ENCODE data around the gene MEFV. TPM values are rescaled to one million over a fixed set of nuclear protein-coding genes. Genes with fewer than 3 reads are reported as not detected.
A peak's percentile ranks its signal among the peaks of the same experiment; 100 is the strongest.

MEFV gene
- total and polyA plus RNA-seq, 2 of the 13 experiments (the other 11 are each of a cell fraction or from before 2014, with no cell fraction given), result 0.22 TPM; not detected in 1

DNA sequence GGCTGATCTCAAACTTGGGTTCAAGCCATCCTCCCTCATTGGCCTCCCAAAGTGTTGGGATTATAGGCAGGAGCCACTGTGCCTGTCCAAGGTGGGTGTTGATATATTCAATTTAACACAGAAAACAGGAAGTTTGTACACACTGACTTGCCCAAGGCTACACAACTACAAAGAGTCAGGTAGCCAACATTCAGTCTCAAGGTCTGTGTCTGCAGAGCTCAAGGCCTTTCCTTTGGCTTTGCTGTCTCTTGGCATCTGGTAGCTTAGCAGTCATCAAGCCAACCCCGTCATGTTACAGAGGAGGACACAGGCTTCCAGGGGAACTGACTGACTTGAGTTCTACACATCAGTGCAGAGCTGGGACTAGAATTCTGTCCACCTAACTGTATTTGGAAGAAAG is 11.9 kb upstream of the MEFV start (continued):
- TF ChIP-seq FOXA3 (CRISPR knock-in tag; IDR thresholded peaks at IDR 0.05), result 0 out of 2 replicates have a peak, but pooled peaks have one; percentile 8
- TF ChIP-seq SALL1 (CRISPR knock-in tag; IDR thresholded peaks at IDR 0.05), result peak; percentile 52; the same call in 1 of the 2 replicates
- TF ChIP-seq ZBED4 (CRISPR knock-in tag; IDR thresholded peaks at IDR 0.05; ENCODE audit: borderline replicate concordance), result no peak
- TF ChIP-seq CCAR2 (optimal IDR thresholded peaks at IDR 0.05; ENCODE audit: low read depth, low read length), result no peak
- no peak for TF ChIP-seq TCF7L2 (IDR thresholded peaks at IDR 0.05; ENCODE audit: low read depth, low read length)
- TF ChIP-seq ZFP36L1 (CRISPR knock-in tag; IDR thresholded peaks at IDR 0.05), result no peak
- TF ChIP-seq E2F5 (CRISPR knock-in tag; conservative IDR thresholded peaks at IDR 0.05), result no peak
- no peak for TF ChIP-seq MTF2 (CRISPR knock-in tag; IDR thresholded peaks at IDR 0.05; ENCODE audit: borderline replicate concordance)
- no peak for TF ChIP-seq RFXANK (CRISPR knock-in tag; IDR thresholded peaks at IDR 0.05)
- TF ChIP-seq HNF1B (CRISPR knock-in tag; IDR thresholded peaks at IDR 0.05), result no peak
- TF ChIP-seq SNAPC2 (CRISPR knock-in tag; IDR thresholded peaks at IDR 0.05), result no peak
- no peak for TF ChIP-seq AGO2 (optimal IDR thresholded peaks at IDR 0.05; ENCODE audit: low read depth, low read length)
- no peak for TF ChIP-seq PBX3 (CRISPR knock-in tag; IDR thresholded peaks at IDR 0.05; ENCODE audit: borderline replicate concordance)
